GM18873 (cell line): ENCODE results near the gene PDE5A.
"Not testable (repeated sequence)": the region's sequence is repeated elsewhere in the genome, so short reads cannot be mapped to it uniquely, and the experiment has no call there.

ENCODE experiments used
- ATAC-seq: cut with Tn5 transposase; IDR thresholded peaks from one replicate; pipeline ENCODE4 v1.9.1; 2021; ENCODE audit warnings: mild to moderate bottlenecking, moderate library complexity, moderate number of reproducible peaks; ENCODE audit not compliant: unreplicated experiment, low FRiP score

Gene PDE5A

DNA sequence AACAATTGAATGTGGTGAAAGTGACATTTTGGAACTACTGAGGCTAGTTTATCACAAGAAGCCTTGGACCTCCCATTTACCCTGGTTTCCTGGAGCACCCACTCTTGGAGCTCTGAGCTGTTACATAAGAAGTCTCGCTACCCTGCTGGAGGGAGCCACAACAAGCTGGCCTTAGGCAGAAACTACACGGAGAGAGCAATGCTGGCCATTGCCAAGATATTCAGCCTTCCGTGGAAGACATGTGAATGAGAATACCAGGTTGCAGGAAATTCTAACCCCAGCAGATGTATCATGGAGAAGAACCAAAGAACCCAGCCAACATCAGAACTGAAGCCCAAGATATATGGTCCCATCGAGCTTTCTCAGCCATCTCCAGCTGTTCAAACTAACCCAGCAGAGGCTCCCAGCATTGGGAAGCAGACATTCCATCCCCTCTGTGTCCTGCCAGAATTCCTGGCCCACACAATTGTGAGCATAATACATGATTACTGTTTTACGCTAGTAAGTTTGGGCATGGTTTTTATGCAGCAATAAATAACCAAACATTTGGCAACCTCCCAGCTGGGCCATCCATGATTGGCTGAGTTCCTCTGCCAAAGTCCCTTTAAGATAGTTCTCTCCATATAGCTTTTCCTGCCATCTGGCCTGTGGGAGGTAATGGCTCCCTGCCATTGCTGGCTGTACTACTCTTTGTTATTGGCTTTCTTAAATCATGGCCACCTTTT, 17.9 kb upstream of the PDE5A start:
- ATAC-seq, result no peak

DNA sequence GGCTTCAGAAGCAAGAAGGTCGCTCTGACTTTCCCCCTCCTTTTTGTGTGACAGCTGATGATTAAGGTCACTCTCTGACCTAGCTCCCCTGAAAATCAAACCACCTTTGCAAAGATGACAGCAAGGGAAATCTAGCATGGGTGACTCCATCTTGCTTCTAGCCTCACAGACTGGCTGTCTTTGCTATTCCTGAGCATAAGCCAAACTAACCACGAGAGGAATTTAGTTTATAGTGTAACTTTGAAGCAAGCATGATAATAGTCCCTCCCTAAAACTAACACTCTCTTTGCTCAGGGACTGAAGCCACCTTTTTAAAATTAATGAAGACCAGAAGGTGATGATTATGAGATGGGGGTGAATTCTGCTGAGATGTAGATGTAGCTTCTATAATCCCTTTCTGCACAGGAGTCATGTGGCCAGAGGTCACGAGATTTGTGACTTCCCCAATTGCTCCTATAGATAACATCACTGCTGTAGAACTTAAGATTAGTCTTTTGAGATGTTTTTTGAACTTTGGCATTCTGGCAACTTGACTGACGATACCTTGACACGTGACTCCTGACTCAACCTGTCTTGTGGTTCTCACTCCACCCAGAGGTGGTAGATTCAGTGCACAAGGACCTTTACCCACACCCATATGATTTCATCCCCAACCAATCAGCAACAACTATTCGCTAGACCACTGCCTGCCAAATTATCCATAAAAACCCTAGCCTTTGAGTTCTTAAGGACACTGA, 14.9 kb upstream of the PDE5A start:
- no peak for ATAC-seq

DNA sequence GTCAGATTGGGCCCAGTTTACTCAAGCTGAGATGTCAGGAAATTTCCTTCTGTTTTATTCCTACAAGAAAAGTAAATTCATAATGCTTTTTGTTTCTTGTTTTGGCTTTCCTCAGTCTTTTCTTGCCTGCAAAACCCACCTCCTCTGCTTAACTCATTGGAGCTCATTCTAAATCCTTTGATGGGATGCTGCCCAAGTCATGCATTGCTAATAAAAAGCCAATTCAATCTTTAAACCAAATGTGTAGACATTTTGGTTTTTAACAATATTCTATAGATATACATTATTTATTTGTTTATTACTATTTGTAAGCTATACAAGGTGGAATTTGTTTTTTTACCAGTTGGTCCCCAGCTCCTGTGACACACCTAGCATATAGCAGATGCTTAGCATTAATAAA, 13.2 kb upstream of the PDE5A start:
- no peak for ATAC-seq

DNA sequence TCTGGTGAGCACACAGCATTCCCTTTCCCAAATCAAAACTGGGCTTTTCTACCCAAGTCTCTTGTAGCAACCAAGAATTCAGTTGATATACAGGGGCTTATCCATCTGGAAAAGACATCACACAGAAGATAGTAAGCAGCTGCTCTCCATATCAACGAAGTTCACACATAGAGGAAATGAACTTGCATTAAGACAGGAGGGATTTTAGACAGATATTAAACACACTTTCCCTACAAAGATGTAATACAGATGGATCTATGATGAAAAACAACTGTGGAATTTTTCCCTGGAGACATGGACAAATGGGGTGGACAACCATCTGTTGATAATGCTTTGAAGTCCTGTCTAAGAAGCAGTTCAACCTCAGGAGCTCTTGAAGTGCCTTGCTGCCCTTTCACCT, 9.8 kb upstream of the PDE5A start:
- no peak for ATAC-seq

DNA sequence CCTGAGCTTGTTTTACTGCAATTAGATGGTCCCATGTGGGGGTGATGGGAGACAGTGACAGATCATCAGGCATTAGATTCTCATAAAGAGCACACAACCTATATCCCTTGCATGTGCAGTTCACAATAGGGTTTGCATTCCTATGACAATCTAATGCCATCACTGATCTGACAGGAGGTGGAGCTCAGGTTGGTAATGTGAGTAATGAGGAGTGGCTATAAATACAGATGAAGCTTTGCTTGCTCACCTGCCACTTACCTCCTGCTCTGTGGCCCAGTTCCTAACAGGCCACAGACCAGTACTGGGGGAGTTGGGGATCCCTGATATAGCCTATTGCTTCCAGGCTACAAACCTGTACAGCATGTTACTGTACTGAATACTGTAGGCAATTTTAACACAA, 8.2 kb upstream of the PDE5A start:
- ATAC-seq, result not testable (repeated sequence)

DNA sequence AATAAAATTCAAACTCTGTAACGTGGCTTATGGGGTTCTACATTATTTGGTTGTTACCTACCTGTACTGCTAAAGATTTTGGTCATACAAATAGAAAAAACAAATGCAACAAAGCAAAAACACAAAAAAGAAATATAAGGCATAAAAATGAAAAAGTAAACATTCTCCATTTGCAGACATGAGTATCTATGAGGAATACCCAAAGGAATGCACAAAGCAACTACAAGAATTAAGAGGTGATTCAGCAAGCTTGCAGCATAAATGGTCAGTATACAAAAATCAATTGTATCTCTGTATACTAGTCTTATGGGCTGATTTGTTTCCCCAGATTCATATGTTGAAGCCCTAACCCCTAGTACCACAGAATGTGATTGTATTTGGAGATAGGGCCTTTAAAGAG, 3.6 kb upstream of the PDE5A start:
- no peak for ATAC-seq

DNA sequence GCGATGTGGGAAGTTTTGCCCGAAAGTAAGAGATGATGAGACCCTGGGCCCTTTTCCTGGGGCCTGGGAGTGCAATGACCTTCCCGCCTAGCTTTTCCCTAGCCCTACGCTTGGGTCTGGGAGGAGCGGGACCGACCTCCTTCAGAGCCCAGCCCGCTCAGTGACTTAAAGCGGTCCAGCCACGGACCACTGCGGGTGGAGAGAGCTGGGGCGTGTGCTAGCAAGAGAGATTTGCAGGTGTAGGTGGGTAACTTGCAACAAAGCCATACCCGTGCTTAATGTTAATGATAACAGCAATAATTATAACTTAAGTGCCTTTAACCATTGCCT, 503 bp upstream of the PDE5A start:
- peak; percentile 34 for ATAC-seq

DNA sequence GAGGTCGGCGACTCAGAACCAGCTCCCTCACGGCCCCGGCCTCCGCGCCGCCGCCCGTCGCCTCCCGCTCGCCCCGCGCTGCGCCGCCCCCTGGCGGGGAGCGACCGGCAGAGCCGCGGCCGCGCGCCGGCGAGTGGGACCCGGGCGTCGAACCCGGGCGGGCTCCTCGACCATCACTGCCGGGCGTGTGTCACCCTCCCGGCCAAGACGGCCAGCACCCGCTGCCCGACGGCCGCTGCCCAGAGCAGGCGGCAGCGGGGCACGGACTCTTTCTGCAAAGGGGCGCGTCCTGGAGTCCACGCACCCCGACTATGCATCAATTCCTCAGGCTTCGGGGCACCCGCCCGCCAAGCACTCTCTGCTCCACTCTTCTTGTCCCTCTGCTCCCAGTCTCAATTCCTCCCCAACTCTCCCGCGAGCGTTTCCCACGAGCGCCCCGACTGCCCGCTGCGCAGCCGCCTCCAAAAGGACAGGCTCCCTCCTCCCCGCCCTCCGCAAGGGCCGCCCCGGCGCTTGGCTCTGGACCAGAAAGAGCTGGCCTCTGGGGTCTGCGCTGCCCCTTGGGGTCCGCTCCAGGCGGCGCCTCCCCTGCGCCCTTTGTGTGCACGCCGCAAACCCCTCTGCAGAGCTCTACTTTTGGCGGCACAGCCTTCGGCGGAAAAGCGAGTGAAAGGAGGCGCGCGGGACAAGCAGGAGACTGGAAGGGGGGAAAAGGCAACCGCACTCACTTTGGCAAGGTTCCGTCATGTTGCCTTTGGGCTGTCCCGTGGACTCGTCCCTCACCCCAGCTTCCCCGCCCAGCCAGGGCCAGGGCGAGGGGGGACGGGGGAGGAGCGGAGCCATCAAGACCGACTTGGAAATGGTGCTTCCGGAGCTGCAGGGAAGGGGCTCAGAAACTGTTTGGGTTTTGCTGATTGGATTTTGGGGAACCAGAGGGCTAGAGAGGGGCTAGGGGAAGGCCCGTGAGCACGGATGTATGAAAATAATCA, 1.0 kb downstream of the PDE5A start:
- peak; percentile 36 for ATAC-seq

DNA sequence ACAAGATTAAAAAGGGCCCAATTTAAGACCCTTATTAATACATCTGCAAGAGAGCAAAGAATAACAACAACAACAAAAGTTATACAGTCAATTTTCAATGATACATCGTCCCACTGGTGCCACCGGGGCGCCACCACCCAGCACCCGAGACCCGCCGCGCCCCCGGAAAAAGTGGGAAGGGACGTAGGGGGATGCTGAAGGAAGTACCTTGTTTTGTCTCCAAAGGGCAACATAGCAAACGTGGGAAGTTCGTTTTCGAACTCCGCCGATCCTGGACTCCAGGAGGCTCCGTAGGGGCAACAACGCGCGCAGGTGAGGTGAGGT, 1.7 kb downstream of the PDE5A start:
- no peak for ATAC-seq

DNA sequence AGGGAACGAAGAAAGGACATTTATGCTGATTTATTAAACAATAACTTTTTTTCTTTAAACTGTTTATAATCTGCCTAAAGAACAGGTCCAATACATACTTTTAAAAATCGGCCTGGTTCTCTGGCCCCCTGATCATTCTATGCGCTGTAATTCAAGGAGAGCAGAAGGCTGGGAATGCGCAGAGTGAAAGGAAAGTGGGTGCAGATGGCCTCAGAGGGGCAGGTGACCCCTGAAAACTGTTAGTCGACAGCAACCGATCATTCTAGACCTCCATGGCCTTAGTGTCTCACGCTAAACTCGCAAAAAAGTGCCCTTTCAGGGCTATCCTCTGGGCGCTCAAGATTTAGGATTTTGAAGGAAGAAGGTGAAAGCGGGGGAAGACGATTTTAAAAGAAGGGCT, 2.2 kb downstream of the PDE5A start:
- ATAC-seq, result no peak

DNA sequence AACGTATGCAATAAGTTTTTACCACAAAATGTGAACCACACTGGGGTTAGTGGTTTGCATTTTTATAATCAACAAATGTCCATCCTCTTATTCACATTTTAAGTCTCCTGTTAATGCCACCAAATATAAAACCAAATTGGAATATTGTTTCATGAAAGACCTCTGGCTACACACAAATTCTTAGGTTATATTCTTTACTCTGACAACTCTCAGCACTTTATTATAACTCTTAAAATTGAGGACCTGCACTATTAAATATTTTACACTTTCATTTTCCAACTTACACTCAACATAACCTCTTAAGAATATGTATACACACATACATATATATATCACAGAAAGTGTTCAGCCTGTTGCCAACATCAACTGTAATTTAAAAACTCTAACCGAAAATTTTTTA, 2.8 kb downstream of the PDE5A start:
- ATAC-seq, result no peak

DNA sequence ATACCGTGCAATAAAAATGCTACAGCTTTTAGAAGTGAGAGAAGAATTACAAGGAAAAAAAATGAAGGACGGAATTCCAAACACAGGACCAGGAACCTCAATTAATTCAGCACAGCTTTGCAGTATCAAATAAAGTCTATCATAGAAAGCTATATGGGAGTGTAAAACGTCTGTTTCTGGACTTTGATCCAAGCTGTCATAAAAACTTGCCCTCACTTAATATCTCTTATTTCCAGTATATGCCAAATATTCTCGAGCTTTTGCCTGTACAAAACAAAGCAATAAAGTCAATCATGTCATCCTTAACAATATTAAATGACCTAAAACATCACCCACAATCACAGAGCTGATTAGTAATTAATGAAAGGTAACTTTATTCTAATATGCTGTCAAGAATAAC, 4.2 kb downstream of the PDE5A start:
- ATAC-seq, result no peak

DNA sequence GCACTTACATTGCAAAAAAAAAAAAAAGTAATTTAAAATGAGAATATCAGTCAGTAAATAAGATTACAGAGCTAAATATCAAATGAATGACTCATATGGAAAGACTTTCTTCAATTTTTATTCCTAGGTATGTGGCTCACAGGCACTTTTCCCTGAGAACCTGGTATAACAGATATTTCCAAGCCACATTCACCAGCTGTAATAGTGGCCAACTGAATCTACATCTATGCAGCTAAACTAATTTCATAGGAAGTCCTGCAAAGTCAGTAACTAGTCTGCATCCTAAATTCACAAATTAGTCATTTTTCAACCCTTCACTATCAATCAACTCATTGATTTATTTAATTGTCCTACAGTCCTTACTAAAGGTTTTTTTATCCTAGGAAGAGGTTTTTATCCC, 5.6 kb downstream of the PDE5A start:
- no peak for ATAC-seq

DNA sequence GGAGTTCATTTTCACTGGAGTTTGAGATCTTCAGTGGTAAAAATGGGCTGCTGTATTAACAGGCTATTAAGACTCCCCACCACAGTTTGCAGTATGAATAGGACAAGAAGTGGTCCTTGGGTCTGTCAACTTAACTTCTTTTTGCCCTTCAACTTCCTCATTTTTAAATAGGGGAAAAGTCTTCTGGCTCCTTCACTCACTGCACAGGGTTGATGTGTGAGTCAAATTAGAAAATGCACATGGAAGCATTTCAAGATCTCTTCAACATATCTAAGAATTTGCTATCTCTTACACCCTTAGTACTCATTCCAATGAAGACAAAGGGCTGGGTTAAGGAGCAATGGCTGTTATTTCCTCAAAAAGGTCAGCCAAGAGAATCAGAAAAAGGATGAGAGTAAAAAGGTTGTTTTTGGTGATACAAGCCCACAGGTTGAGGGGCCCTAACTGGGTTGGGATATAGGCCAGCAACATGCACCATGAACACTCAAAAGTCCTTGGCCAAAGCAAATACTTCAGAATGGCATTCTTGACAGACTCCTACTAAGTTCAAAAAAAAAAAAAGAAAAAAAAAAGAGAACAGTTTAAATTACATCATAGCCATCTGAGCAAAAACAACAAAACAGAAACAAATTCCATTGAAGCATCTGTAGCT, 13.4 kb downstream of the PDE5A start:
- no peak for ATAC-seq

DNA sequence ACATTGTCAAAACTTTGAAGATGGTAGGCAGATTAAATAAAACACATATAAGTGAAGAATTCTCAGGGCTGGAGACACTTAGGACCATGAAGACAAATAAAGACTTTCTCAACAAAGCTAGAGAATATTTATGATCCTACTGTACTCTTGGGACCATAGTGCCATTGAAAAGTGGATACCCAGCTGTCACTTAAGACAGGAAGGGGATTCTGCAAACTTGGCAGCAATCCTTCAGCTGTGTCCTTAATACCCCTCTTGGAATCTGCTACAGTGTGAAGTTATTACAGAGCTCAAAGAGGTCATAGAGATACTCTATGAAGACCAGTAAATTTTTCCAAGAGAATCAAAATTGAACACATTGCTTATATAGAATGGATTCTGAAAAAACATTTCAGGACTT, 24.3 kb downstream of the PDE5A start:
- no peak for ATAC-seq

DNA sequence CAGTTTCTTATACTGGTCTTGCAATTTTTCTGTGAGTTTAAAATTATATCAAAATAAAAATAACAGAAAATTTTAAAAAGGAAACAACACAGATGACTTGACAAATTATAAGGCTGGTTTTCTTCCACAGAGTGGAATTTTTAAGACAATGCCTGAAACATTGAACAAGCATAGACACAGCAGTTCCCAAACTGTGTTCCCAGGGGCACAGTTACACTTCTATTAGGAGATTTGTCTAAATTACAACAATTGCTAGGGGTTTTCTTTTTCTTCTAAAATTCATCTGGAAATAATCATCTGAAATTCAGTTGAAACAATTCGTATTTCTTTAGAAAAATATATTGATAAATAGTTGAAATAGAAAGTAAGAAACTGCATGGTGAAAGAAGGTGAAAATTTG, 26.2 kb downstream of the PDE5A start:
- ATAC-seq, result no peak

DNA sequence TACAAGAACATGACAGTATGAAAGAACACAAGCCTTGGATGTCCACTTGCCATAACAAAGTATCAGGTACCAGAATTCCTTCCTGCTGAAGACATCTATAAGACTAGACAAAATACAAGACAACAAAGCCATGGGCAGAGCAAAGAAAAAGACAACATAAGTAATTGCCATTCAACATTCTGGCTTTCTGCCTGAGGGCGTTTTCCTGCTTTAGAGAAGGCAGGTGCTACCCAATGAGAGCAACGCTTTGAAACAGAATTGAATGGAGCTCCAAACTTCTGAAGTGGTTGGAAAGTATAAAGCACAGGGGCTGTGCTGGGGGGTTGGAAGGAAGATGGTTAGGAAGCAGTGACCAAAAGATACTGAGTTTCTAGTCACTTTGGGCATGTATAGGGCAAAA, 30.1 kb downstream of the PDE5A start:
- no peak for ATAC-seq

DNA sequence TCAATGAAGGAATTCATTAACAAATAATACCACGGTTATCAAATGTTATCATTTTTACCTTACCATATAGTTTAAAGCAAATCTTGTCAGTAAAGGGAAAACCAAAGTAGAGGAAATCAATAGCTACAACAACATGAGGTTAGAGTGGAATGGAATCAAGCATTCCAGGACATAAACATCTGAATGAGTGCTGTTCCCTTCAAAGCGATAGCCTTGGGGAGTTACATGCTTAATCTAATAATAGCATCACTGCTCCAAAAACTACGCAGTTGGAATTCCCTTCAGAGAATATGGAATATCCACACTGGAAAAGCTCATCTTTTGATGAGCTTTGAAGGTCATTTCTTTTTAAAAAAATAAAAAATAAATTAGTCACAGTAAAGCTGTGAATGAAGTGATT, 31.2 kb downstream of the PDE5A start:
- no peak for ATAC-seq

DNA sequence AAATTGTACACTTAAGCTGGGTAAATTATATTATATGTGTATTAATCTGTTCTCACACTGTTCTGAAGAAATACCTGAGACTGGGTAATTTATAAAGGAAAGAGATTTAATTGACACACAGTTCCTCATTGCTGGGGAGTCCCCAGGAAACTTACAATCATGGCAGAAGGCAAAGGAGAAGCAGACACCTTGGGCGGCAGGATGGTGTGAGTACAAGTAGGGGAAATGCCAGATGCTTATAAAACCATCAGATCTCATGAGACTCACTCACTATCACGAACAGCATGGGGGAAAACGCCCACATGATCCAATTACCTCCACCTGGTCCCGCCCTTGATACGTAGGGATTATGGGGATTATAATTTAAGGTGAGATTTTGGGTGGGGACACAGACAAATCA, 34.9 kb downstream of the PDE5A start:
- no peak for ATAC-seq

DNA sequence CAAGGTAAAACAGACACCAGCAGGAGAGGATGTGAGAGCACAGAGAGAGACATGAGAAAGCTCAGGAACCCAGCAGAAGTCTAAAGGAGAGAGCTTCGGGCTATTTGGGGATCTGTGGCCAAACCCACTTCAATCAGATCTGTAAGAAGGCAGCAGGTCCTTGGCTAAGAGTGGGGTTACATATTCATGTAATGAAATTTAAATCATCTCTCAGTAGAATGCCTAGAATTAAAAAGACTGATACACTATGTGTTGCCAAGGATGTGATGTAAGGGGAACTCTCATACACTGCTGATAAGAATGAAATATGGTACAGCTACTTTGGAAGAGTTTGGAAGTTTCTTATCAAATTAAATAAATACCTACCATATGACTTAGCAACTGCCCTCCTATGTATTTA, 35.8 kb downstream of the PDE5A start:
- ATAC-seq, result no peak

DNA sequence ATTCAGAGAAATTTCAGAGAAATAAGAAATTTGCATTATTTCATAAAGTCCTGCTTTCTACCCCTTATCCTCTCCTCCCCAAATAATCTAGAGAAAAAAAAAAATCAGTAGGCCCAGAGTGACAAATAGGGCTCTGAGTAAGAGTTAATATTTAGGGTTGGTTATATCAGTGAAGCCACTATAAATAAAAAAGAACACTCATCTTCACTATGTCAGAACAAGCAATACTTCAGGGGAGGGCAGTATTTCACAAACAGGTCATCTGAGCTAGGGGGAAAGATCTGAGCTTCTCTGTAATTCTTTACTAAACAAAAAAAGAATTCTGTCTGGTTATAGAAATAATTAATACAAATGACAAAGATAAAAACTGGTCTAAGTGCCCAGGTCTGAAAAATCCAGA, 39.4 kb downstream of the PDE5A start:
- ATAC-seq, result no peak
